Left hindlimb (tissue), 1 donor: Measurements from ENCODE around the gene C15orf39.
"Not testable (repeated sequence)": the region's sequence is repeated elsewhere in the genome, so short reads cannot be mapped to it uniquely, and the experiment has no call there.

Experiments
- DNase-seq: peaks from one replicate; pipeline ENCODE4 v3.0.0-alpha.2; 2018

Gene C15orf39

GRCh38 chr15:75201616-75202250, at the start of gene C15orf39:
C15orf39 (plus strand) TSS chr15:75201882; CDS start chr15:75206049, 4,167 bp downstream.
- peak; percentile 90 for DNase-seq

GRCh38 chr15:75152382-75153079, 49.2 kb upstream of the C15orf39 start:
- no peak for DNase-seq

GRCh38 chr15:75153087-75153486, 48.6 kb upstream of the C15orf39 start:
- peak; percentile 60 for DNase-seq

GRCh38 chr15:75153565-75154276, 48.0 kb upstream of the C15orf39 start:
- DNase-seq: no peak

- no peak for DNase-seq
Observed at GRCh38 chr15:75154461-75155062, 47.1 kb upstream of the C15orf39 start.

GRCh38 chr15:75156326-75157215, 45.1 kb upstream of the C15orf39 start:
- no peak for DNase-seq

- DNase-seq: no peak
Observed at GRCh38 chr15:75158402-75158801, 43.3 kb upstream of the C15orf39 start.

GRCh38 chr15:75159244-75159643, 42.4 kb upstream of the C15orf39 start:
- no peak for DNase-seq

GRCh38 chr15:75161106-75161916, 40.4 kb upstream of the C15orf39 start:
- no peak for DNase-seq

GRCh38 chr15:75161917-75162414, 39.7 kb upstream of the C15orf39 start:
- no peak for DNase-seq

- DNase-seq: no peak
Observed at GRCh38 chr15:75163150-75163564, 38.5 kb upstream of the C15orf39 start.

- DNase-seq: no peak
Observed at GRCh38 chr15:75164625-75165350, 36.9 kb upstream of the C15orf39 start.

- not testable (repeated sequence) for DNase-seq
Observed at GRCh38 chr15:75166489-75167063, 35.1 kb upstream of the C15orf39 start.

GRCh38 chr15:75167588-75168350, 33.9 kb upstream of the C15orf39 start:
- DNase-seq: no peak

GRCh38 chr15:75168374-75168773, 33.3 kb upstream of the C15orf39 start:
- no peak for DNase-seq

- DNase-seq: no peak
Observed at GRCh38 chr15:75170203-75170602, 31.5 kb upstream of the C15orf39 start.

GRCh38 chr15:75170711-75171341, 30.9 kb upstream of the C15orf39 start:
- DNase-seq: no peak

- no peak for DNase-seq
Observed at GRCh38 chr15:75171408-75171807, 30.3 kb upstream of the C15orf39 start.

GRCh38 chr15:75172284-75172820, 29.3 kb upstream of the C15orf39 start:
- DNase-seq: no peak
